ENCODE results near the gene PDCD1LG2. TPM values are rescaled to one million over a fixed set of nuclear protein-coding genes. Genes with fewer than 3 reads are reported as not detected.

Gene PDCD1LG2
- total and polyA plus RNA-seq, 4 experiments from 2014 or later: 0.90 to 1.1 (median 1.1) TPM

DNA sequence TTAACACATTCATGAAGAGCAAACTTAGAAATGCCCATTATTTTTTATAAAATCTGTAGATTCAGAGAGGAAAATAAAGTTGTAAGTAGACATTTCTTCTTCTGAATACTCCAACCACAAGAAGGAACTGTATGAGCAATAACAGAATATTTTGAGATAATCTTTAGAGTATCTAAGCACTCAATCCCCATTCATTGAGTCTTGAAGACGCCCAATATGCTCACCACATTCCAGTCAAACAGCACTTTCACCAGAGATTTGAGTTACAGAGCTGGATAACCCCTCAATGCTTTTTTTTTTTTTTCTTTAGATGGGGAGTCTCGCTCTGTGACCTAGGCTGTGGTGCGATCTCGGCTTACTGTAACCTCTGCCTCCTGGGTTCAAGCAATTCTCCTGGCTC is 103.9 kb downstream of the PDCD1LG2 start:
- Histone ChIP-seq H3K36me3 (ENCODE audit: insufficient read depth, low read length) (no peaks in the 10 kb centered on the region), H3K4me1 (ENCODE audit: insufficient read depth, low read length) (peaks cover 15% of the 10 kb centered on the region), H3K4me3 (ENCODE audit: low read length in 2 of 2) (no peak overlapping the region), H3K9me3 (ENCODE audit: control insufficient read depth in 1 of 2, low read length in 2 of 2) (no peaks in the 10 kb centered on the region), H3K27me3 (ENCODE audit: insufficient read depth, low read length) (no peaks in the 10 kb centered on the region), H3K27ac (ENCODE audit: low read depth, low read length) (no peak overlapping the region)
- ChIA-PET CTCF (ENCODE audit: partially characterized antibody) (interaction anchor here (2.1 kb wide), 1 partner anchor 14 kb away, joined by 9 read pairs; no protein-coding TSS in a partner anchor), POLR2A (ENCODE audit: partially characterized antibody) (interaction anchor here (3.2 kb wide), 1 partner anchor 14 kb away, joined by 11 read pairs; the partner anchor contains the start of gene RIC1)
- H3K36me3 Mint-ChIP-seq: peaks cover 1 to 3% of the 10 kb centered on the region in 2 donors
- no peaks in the 10 kb centered on the region for H3K27me3 Mint-ChIP-seq
- peak overlapping the region in 2 of 7 donors; percentile 13 to 30 for H3K27ac Mint-ChIP-seq
- DNase-seq: no peak
- H3K9me3 Mint-ChIP-seq: no peaks in the 10 kb centered on the region
- intact Hi-C loops (cut with micrococcal nuclease): no loop called here
- H3K4me3 Mint-ChIP-seq: no peak overlapping the region
- peaks cover 21 to 28% (median 23%) of the 10 kb centered on the region in 4 donors for H3K4me1 Mint-ChIP-seq

DNA sequence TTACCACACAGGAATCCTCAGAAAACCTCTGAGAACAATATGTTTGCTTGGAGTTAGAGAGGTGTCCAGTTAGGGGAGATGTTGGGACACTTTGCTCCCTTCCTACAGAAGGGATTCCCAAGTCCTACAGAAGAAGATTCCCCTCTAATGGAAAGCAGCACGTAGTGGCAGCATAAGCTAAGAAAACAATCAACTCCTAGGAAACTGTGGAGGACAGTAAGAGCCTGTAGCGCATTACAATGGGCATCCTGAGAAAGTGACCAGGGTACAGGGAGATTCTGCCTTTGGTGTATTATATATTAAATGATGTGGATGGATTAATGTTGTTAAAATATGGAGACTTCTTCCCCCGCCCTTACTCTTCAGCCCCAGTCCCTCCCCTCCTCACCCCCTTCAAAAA is 104.7 kb downstream of the PDCD1LG2 start:
- Histone ChIP-seq H3K4me3 (ENCODE audit: low read length in 2 of 2) (no peak overlapping the region), H3K9me3 (ENCODE audit: control insufficient read depth in 1 of 2, low read length in 2 of 2) (no peaks in the 10 kb centered on the region), H3K36me3 (ENCODE audit: insufficient read depth, low read length) (no peaks in the 10 kb centered on the region), H3K27me3 (ENCODE audit: insufficient read depth, low read length) (no peaks in the 10 kb centered on the region), H3K27ac (ENCODE audit: low read depth, low read length) (no peak overlapping the region), H3K4me1 (ENCODE audit: insufficient read depth, low read length) (peaks cover 15% of the 10 kb centered on the region)
- peaks cover 1 to 3% of the 10 kb centered on the region in 2 donors for H3K36me3 Mint-ChIP-seq
- ChIA-PET POLR2A (ENCODE audit: partially characterized antibody) (interaction anchor here (3.2 kb wide), 1 partner anchor 13 kb away, joined by 11 read pairs; the partner anchor contains the start of gene RIC1), CTCF (ENCODE audit: partially characterized antibody) (interaction anchor here (2.1 kb wide), 1 partner anchor 14 kb away, joined by 9 read pairs; no protein-coding TSS in a partner anchor)
- H3K9me3 Mint-ChIP-seq: no peaks in the 10 kb centered on the region
- H3K4me3 Mint-ChIP-seq: no peak overlapping the region
- H3K4me1 Mint-ChIP-seq: peaks cover 19 to 28% (median 22%) of the 10 kb centered on the region in 4 donors
- no peak for DNase-seq
- H3K27me3 Mint-ChIP-seq: no peaks in the 10 kb centered on the region
- intact Hi-C loops (cut with micrococcal nuclease): no loop called here
- H3K27ac Mint-ChIP-seq: peak overlapping the region in 1 of 7 donors; percentile 45

DNA sequence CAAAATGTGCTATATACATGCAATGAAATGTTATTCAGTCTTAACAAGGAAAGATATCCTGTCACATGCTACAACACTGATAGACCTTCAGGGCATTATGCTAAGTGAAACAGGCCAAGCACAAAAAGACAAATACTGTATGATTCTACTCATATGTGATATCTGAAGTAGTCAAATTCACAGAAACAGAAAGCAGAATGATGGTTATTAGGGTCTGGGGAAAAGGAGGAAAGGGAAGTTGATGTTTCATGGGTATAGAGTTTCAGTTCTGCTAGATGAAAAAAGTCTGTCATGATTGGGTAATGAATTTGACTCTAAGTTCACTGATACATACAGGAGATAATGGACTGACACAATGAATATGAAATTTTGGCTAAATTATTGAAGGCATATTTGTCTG is 107.4 kb downstream of the PDCD1LG2 start:
- no peak overlapping the region for H3K27ac ChIP-seq (ENCODE audit: low read depth, low read length)
- Mint-ChIP-seq H3K4me3 (no peak overlapping the region), H3K4me1 (peaks cover 17 to 41% (median 26%) of the 10 kb centered on the region in 4 donors), H3K27ac (peak overlapping the region in 2 of 7 donors; percentile 8 to 11), H3K9me3 (no peaks in the 10 kb centered on the region), H3K27me3 (no peaks in the 10 kb centered on the region), H3K36me3 (peaks cover 5 to 8% of the 10 kb centered on the region in 2 donors)
- ChIA-PET POLR2A (ENCODE audit: partially characterized antibody) (no interaction called here), CTCF (ENCODE audit: partially characterized antibody) (no interaction called here)
- H3K4me1 ChIP-seq (ENCODE audit: insufficient read depth, low read length): peaks cover 15% of the 10 kb centered on the region
- no peaks in the 10 kb centered on the region for H3K9me3 ChIP-seq (ENCODE audit: control insufficient read depth in 1 of 2, low read length in 2 of 2)
- intact Hi-C loops (cut with micrococcal nuclease): no loop called here
- no peak for DNase-seq
- no peak overlapping the region for H3K4me3 ChIP-seq (ENCODE audit: low read length in 2 of 2)
- no peaks in the 10 kb centered on the region for H3K36me3 ChIP-seq (ENCODE audit: insufficient read depth, low read length)
- H3K27me3 ChIP-seq (ENCODE audit: insufficient read depth, low read length): no peaks in the 10 kb centered on the region

DNA sequence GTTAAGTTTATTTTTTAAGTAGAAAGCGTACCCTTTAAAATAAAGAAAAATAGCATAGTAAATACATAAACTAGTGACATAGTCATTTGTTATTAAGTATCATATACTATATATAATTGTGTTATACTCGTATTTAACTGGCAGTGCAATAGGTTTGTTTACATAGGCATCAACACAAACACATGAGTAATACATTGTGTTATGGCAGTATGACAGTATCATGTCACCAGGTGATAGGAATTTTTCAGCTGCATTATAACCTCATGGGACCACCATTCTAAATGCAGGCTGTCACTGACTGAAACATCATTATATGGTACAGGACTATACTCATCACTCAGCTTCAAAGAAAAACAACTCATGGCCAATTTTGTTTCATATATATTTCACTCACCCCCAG is 110.2 kb downstream of the PDCD1LG2 start:
- CTCF ChIA-PET (ENCODE audit: partially characterized antibody): interaction anchor here (1.1 to 1.8 kb wide), 3 partner anchors 20 to 30 kb away, joined by 3 to 8 read pairs (median 7); no protein-coding TSS in a partner anchor
- POLR2A ChIA-PET (ENCODE audit: partially characterized antibody): interaction anchor here (1.0 to 2.1 kb wide), 2 partner anchors 8 to 38 kb away, joined by 3 to 5 read pairs; partner anchors contain the start of gene RIC1
- Mint-ChIP-seq H3K27ac (no peak overlapping the region), H3K27me3 (no peaks in the 10 kb centered on the region), H3K4me1 (peaks cover 25 to 57% (median 40%) of the 10 kb centered on the region in 4 donors), H3K36me3 (peaks cover 5 to 7% of the 10 kb centered on the region in 2 donors), H3K4me3 (no peak overlapping the region), H3K9me3 (no peaks in the 10 kb centered on the region)
- intact Hi-C loops (cut with micrococcal nuclease): no loop called here
- no peaks in the 10 kb centered on the region for H3K27me3 ChIP-seq (ENCODE audit: insufficient read depth, low read length)
- H3K4me3 ChIP-seq (ENCODE audit: low read length in 2 of 2): no peak overlapping the region
- H3K27ac ChIP-seq (ENCODE audit: low read depth, low read length): no peak overlapping the region
- no peak for DNase-seq
- H3K4me1 ChIP-seq (ENCODE audit: insufficient read depth, low read length): peaks cover 42% of the 10 kb centered on the region
- no peaks in the 10 kb centered on the region for H3K36me3 ChIP-seq (ENCODE audit: insufficient read depth, low read length)
- H3K9me3 ChIP-seq (ENCODE audit: control insufficient read depth in 1 of 2, low read length in 2 of 2): no peaks in the 10 kb centered on the region

Other genes with a start within 250 kb of the PDCD1LG2 start
- 1 to 10 TPM; 3.5 to 5.4 TPM for gene RLN2, start 205.8 kb upstream of the PDCD1LG2 start, total RNA-seq
- gene RLN2, start 205.8 kb upstream of the PDCD1LG2 start, polyA plus RNA-seq: 1 to 10 TPM; 7.5 to 8.5 TPM
- gene RLN1, start 170.7 kb upstream of the PDCD1LG2 start, total RNA-seq: 1 to 10 TPM; 5.9 to 7.2 TPM
- gene RLN1, start 170.7 kb upstream of the PDCD1LG2 start, polyA plus RNA-seq: 1 to 10 TPM; 2.4 to 3.6 TPM
- 10 to 100 TPM; 20.0 to 21.7 TPM for gene PLGRKT, start 72.6 kb upstream of the PDCD1LG2 start, total RNA-seq
- gene PLGRKT, start 72.6 kb upstream of the PDCD1LG2 start, polyA plus RNA-seq: 100 to 1,000 TPM in 1 of 2 donors, 10 to 100 TPM in 1; 44.3 to 101 TPM
- gene CD274, start 60.0 kb upstream of the PDCD1LG2 start, total RNA-seq: 10 to 100 TPM; 16.2 to 23.0 TPM
- 10 to 100 TPM in 1 of 2 donors, 1 to 10 TPM in 1; 7.9 to 10.7 TPM for gene CD274, start 60.0 kb upstream of the PDCD1LG2 start, polyA plus RNA-seq
- 10 to 100 TPM; 26.3 to 27.1 TPM for gene RIC1, start 118.6 kb downstream of the PDCD1LG2 start, total RNA-seq
- 1 to 10 TPM; 2.4 to 7.6 TPM for gene RIC1, start 118.6 kb downstream of the PDCD1LG2 start, polyA plus RNA-seq

Measured in CD4-positive, alpha-beta memory T cell (primary cell).